Stomach (tissue), 9 donors: ENCODE data around the gene COL21A1. TPM values are rescaled to one million over a fixed set of nuclear protein-coding genes. Genes with fewer than 3 reads are reported as not detected.

ENCODE experiments used
- DNase-seq, 2 donors: peaks; one replicate each; pipeline versions ENCODE4 v3.0.0 to v3.0.0-alpha.2; 2013 to 2019
- H3K27ac ChIP-seq, 5 donors: fragments of 200-600 bp in 4 of 5; sonication (generic) in 4 of 5; one replicate each; pipeline ENCODE4 v1.5.1; 2013 to 2019; ENCODE audit warnings: mild to moderate bottlenecking in 1 of 5, moderate library complexity in 1 of 5
- H3K27me3 ChIP-seq, 3 donors: fragments of 200-600 bp; sonication (generic); one replicate each; pipeline ENCODE4 v1.5.1; 2017 to 2019; ENCODE audit warnings: mixed run types in 1 of 3
- H3K36me3 ChIP-seq, 4 donors: fragments of 200-600 bp; sonication (generic); 1 replicate in 3 of 4; 2 replicates in 1 of 4; pipeline ENCODE4 v1.5.1; 2016 to 2019
- H3K4me1 ChIP-seq, 4 donors: fragments of 200-600 bp; sonication (generic); one replicate each; pipeline ENCODE4 v1.5.1; 2016 to 2019
- H3K4me3 ChIP-seq, 4 donors: fragments of 200-600 bp; sonication (generic) in 3 of 4; one replicate each; pipeline ENCODE4 v1.5.1; 2016 to 2019; ENCODE audit warnings: mild to moderate bottlenecking in 1 of 4
- H3K9me3 ChIP-seq, 4 donors: fragments of 200-600 bp; sonication (generic); one replicate each; pipeline ENCODE4 v1.5.1; 2016 to 2019
- EP300 ChIP-seq: sonication (generic); formaldehyde crosslinking; IDR thresholded peaks from one replicate; pipeline ENCODE4 v1.6.1; 2017; ENCODE audit warnings: antibody characterized with exemption
- POLR2A ChIP-seq, 4 donors: fragments of 450-650 bp; IDR thresholded peaks; one replicate each; pipeline ENCODE4 v1.6.1; 2016; ENCODE audit warnings: antibody characterized with exemption in 4 of 4, control low read depth in 2 of 4, mild to moderate bottlenecking in 1 of 4, moderate library complexity in 1 of 4
- POLR2AphosphoS5 ChIP-seq, 3 donors: sonication (generic); formaldehyde crosslinking; IDR thresholded peaks; one replicate each; pipeline ENCODE4 v1.6.1; 2016; ENCODE audit warnings: antibody characterized with exemption in 3 of 3
- WGBS, 5 donors: extraction: QIAGEN DNeasy Blood & Tissue Kit in 3 of 5; methylation state at CpG; one replicate each; pipeline versions ENCODE4 v1.1.5 to v1.1.7; 2013 to 2018; 5-methylcytosine and 5-hydroxymethylcytosine counted together
- intact Hi-C: fragments of 100-400 bp; cut with DNase I; formaldehyde crosslinking; loops from one replicate; pipeline ENCODE4 v1.15.1; 2023; ENCODE audit warnings: low total_unique reads
- polyA plus RNA-seq, 3 donors: library from polyadenylated mRNA; stranded (reverse); fragments of 200-250 nt; gene quantifications; one replicate each; pipeline ENCODE4 v1.2.3, GENCODE V29; 2013
- total RNA-seq, 5 donors: library from RNA; depleted of rRNA; stranded (reverse); fragments of >200 nt; gene quantifications; one replicate each; pipeline versions ENCODE4 v1.1.0 to v1.2.3, GENCODE V29; 2014 to 2016
- TF ChIP-seq, protein P1 (sequence below), 7 experiments: fragments of 450-650 bp in 4 of 7; fragments of 200-600 bp in 3 of 7; sonication (generic) in 3 of 7; IDR thresholded peaks; one replicate each; pipeline ENCODE4 v1.5.1; 2016 to 2019; ENCODE audit warnings: antibody characterized with exemption in 7 of 7, control low read depth in 2 of 7, mild to moderate bottlenecking in 1 of 7
- donor health status: healthy with polysubstance abuse.
- donor health status: Bipolar disorder and iron deficiency.
- donor health status: healthy.

COL21A1 gene
- total and polyA plus RNA-seq, 8 donors, result 0.31 to 69.4 (median 4.1) TPM; not detected in 1

DNA sequence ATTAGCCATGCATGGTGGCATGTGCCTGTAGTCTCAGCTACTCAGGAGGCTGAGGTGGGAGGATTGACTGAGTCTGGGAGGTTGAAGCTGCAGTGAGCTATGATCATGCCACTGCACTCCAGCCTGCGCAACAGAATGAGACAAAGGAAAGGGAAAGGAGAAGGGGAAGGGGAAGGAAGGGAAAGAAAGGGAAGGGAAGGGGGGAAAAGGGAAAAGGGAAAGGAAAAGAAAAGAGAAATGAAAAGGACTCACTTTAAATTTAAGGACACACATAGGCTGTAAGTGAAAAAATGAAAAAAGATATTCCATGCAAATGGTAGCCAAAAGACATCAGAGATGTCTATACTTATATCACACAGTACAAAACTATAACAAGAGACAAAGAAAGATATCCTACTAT lies 74.2 kb downstream of the COL21A1 start:
- no peak for TF ChIP-seq POLR2AphosphoS5 (IDR thresholded peaks at IDR 0.05)
- H3K27ac ChIP-seq, result no peak overlapping the region

DNA sequence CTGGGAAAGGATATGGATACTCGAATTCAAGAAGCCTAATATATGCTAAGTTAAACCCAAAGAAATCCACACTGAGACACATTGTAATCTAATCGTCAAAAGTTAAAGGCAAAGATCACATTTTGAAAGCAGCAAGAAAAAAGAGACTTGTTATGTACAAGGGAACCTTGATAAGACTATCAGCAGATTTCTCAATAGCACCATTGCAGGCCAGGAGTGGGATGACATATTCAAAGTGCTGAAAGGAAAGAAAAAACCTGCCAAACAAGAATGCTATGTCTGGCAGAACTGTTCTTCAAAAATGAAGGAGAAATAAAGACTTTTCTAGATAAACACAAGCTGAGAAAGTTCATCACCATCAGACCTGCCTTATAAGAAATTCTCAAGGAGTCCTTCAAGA lies 75.2 kb downstream of the COL21A1 start:
- Histone ChIP-seq H3K4me1 (no peaks in the 10 kb centered on the region), H3K36me3 (peaks cover 0 to 5% (median 0%) of the 10 kb centered on the region in 4 donors), H3K27me3 (no peaks in the 10 kb centered on the region), H3K27ac (no peak overlapping the region), H3K9me3 (peaks cover 0 to 62% (median 28%) of the 10 kb centered on the region in 4 donors), H3K4me3 (no peak overlapping the region)
- TF ChIP-seq POLR2A (IDR thresholded peaks at IDR 0.05), result no peak
- no peak for DNase-seq
- intact Hi-C loops, result no loop called here
- 76 to 86% (median 80%) methylated on average over 2 of the region's 2 CpGs for WGBS, 5 donors

More for the DNA sequence above, 74.2 kb downstream of the COL21A1 start:
- Histone ChIP-seq H3K4me1 (no peaks in the 10 kb centered on the region), H3K9me3 (peaks cover 0 to 62% (median 28%) of the 10 kb centered on the region in 4 donors), H3K4me3 (no peak overlapping the region), H3K36me3 (peaks cover 0 to 5% (median 0%) of the 10 kb centered on the region in 4 donors), H3K27me3 (no peaks in the 10 kb centered on the region)
- DNase-seq, result no peak
- WGBS, 5 donors, result 82 to 90% (median 82%) methylated on average over 1 of the region's 1 CpG; no CpG with 5 or more reads in 2 of the 5 donors
- intact Hi-C loops, result no loop called here

DNA sequence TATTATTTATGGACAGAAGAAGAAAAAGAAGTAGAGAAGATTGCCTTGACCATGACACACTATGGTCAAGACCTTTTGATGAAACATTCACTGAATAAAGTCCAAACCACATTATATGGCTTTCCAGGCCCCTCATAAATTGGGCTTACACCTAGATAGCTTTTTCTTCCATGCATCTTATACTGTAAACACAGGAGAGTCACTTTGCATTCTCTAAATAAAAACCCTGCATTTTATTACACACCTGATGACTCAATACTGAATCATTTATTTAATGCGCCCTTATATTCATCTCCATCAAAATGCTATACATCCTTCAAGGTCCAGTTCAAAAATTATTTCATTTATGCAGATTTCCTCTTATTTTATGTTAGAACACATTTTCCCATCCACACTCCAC lies 78.0 kb downstream of the COL21A1 start:
- DNase-seq, result no peak
- peaks cover 0 to 5% (median 0%) of the 10 kb centered on the region in 4 donors for H3K36me3 ChIP-seq
- TF ChIP-seq, protein P1, sequence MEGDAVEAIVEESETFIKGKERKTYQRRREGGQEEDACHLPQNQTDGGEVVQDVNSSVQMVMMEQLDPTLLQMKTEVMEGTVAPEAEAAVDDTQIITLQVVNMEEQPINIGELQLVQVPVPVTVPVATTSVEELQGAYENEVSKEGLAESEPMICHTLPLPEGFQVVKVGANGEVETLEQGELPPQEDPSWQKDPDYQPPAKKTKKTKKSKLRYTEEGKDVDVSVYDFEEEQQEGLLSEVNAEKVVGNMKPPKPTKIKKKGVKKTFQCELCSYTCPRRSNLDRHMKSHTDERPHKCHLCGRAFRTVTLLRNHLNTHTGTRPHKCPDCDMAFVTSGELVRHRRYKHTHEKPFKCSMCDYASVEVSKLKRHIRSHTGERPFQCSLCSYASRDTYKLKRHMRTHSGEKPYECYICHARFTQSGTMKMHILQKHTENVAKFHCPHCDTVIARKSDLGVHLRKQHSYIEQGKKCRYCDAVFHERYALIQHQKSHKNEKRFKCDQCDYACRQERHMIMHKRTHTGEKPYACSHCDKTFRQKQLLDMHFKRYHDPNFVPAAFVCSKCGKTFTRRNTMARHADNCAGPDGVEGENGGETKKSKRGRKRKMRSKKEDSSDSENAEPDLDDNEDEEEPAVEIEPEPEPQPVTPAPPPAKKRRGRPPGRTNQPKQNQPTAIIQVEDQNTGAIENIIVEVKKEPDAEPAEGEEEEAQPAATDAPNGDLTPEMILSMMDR (IDR thresholded peaks at IDR 0.05), result no peak
- no peak for TF ChIP-seq POLR2A (IDR thresholded peaks at IDR 0.05)
- no peak for TF ChIP-seq POLR2AphosphoS5 (IDR thresholded peaks at IDR 0.05)
- TF ChIP-seq EP300, result no peak
- H3K4me3 ChIP-seq, result no peak overlapping the region
- H3K27ac ChIP-seq, result no peak overlapping the region
- no peaks in the 10 kb centered on the region for H3K4me1 ChIP-seq
- peaks cover 0 to 42% (median 19%) of the 10 kb centered on the region in 4 donors for H3K9me3 ChIP-seq
- H3K27me3 ChIP-seq, result no peaks in the 10 kb centered on the region
- intact Hi-C loops, result no loop called here
- WGBS, 5 donors, result 93 to 99% (median 97%) methylated on average over 1 of the region's 1 CpG

DNA sequence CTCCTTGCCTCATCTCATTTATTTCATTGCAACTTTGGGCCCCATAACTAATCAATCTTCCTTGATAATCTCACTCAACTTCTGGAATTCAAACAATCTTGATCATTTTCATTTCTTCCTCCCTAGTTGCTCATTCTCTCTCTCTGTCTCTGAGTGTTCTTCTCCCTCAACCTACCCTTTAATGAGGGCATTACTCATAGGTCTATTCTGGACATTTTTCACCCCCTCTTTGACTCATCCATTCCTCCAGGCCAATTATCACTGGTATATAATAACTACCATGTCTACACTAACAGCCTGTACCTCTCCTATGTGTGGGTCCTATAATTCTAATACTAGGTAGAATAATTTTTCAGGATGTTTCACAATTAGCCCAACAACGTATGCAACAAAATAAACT lies 78.8 kb downstream of the COL21A1 start:
- TF ChIP-seq POLR2A (IDR thresholded peaks at IDR 0.05), result no peak
- TF ChIP-seq, protein P1 (IDR thresholded peaks at IDR 0.05), result no peak
- TF ChIP-seq POLR2AphosphoS5 (IDR thresholded peaks at IDR 0.05), result no peak
- TF ChIP-seq EP300, result no peak
- Histone ChIP-seq H3K4me3 (no peak overlapping the region), H3K4me1 (no peaks in the 10 kb centered on the region), H3K27ac (no peak overlapping the region), H3K36me3 (peaks cover 0 to 5% (median 0%) of the 10 kb centered on the region in 4 donors), H3K9me3 (peaks cover 0 to 34% (median 18%) of the 10 kb centered on the region in 4 donors), H3K27me3 (no peaks in the 10 kb centered on the region)
- intact Hi-C loops, result no loop called here
- 0 to 71% (median 25%) methylated on average over 1 of the region's 1 CpG for WGBS, 5 donors
- DNase-seq, result no peak

DNA sequence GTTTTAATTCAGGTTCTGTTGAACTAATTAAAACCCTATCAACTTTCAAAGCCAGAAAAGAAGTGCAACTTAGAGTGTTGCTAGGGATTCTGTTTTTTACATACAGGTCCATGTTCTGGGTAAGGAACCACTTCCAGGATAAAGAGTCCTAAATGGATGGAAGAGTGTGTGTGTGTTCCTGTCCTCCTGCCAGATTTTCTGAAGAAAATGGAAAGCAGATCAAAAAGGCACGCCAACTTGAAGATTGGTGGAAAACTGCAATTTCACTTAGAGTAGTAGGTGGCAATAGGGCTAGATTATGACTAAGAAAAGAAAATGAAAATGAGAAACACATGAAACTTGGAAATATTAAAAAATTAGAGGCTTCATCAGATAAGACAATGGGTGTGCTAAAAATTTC lies 85.3 kb downstream of the COL21A1 start:
- H3K27me3 ChIP-seq, result no peaks in the 10 kb centered on the region
- H3K9me3 ChIP-seq, result no peaks in the 10 kb centered on the region
- intact Hi-C loops, result no loop called here
- H3K36me3 ChIP-seq, result peaks cover 0 to 3% (median 0%) of the 10 kb centered on the region in 4 donors
- 69 to 88% (median 85%) methylated on average over 1 of the region's 1 CpG for WGBS, 5 donors
- TF ChIP-seq POLR2A (IDR thresholded peaks at IDR 0.05), result no peak
- TF ChIP-seq EP300, result no peak
- no peak for TF ChIP-seq POLR2AphosphoS5 (IDR thresholded peaks at IDR 0.05)
- TF ChIP-seq, protein P1 (IDR thresholded peaks at IDR 0.05), result no peak
- H3K4me1 ChIP-seq, result no peaks in the 10 kb centered on the region
- H3K27ac ChIP-seq, result no peak overlapping the region
- H3K4me3 ChIP-seq, result no peak overlapping the region
- DNase-seq, result no peak
